GM12892 (cell line): ENCODE results near the gene ACKR1. TPM values are rescaled to one million over a fixed set of nuclear protein-coding genes. Genes with fewer than 3 reads are reported as not detected.

Experiments used
- DNase-seq: peaks from one replicate; pipeline ENCODE4 v3.0.0; 2011; ENCODE audit not compliant: insufficient read length
- FAIRE-seq: peaks from 2 replicates; lab custom pipeline; 2011; peaks lifted over from hg19 to GRCh38; lab: Jason Lieb, UNC
- POLR2A ChIP-seq: IDR thresholded peaks from 2 replicates; pipeline ENCODE4 v1.6.1; 2011; ENCODE audit warnings: low read depth, low read length, control low read depth
- POLR2AphosphoS5 ChIP-seq: IDR thresholded peaks from 2 replicates; pipeline ENCODE4 v1.6.1; 2011; ENCODE audit warnings: low read depth, low read length, control low read depth
- TAF1 ChIP-seq: IDR thresholded peaks from 2 replicates; pipeline ENCODE4 v1.6.1; 2011; ENCODE audit warnings: low read depth, mild to moderate bottlenecking, control low read depth, low read length, borderline replicate concordance
- polyA plus RNA-seq: library from polyadenylated mRNA; unstranded; fragments of >200 nt; gene quantifications from one replicate; pipeline ENCODE4 v1.2.1, GENCODE V29; 2012; ENCODE audit warnings: missing spikeins, inconsistent platforms; ENCODE audit not compliant: missing spikeins

Gene ACKR1
- polyA plus RNA-seq = 2.1 TPM

- FAIRE-seq (peak; percentile 14), DNase-seq (no peak)
- TF ChIP-seq POLR2AphosphoS5 (no peak), TAF1 (no peak), POLR2A (no peak)
Observed at GRCh38 chr1:159204161-159205141, at the start of gene ACKR1. TSS of gene ACKR1 (plus strand) at chr1:159204875. CDS start at chr1:159204960, 85 bp downstream.

GRCh38 chr1:159161001-159161718 lies 43.5 kb upstream of the ACKR1 start:
- DNase-seq = no peak
- FAIRE-seq = peak; percentile 97
- no peak for TF ChIP-seq TAF1
- no peak for TF ChIP-seq POLR2A
- TF ChIP-seq POLR2AphosphoS5 = no peak

GRCh38 chr1:159161719-159162026 lies 43.0 kb upstream of the ACKR1 start:
- no peak for FAIRE-seq

GRCh38 chr1:159162516-159163265 lies 42.0 kb upstream of the ACKR1 start:
- TF ChIP-seq POLR2AphosphoS5 (no peak), POLR2A (no peak), TAF1 (no peak)
- DNase-seq (no peak), FAIRE-seq (no peak)

More at GRCh38 chr1:159161719-159162026, 43.0 kb upstream of the ACKR1 start:
- no peak for DNase-seq
- no peak for TF ChIP-seq TAF1
- TF ChIP-seq POLR2AphosphoS5 = no peak
- no peak for TF ChIP-seq POLR2A

GRCh38 chr1:159163614-159164228 lies 41.0 kb upstream of the ACKR1 start:
- TF ChIP-seq POLR2AphosphoS5 (no peak), TAF1 (no peak), POLR2A (no peak)
- DNase-seq (no peak), FAIRE-seq (no peak)

GRCh38 chr1:159168043-159168442 lies 36.6 kb upstream of the ACKR1 start:
- no peak for DNase-seq
- TF ChIP-seq POLR2A (no peak), POLR2AphosphoS5 (no peak), TAF1 (no peak)
- no peak for FAIRE-seq

GRCh38 chr1:159170639-159171038 lies 34.0 kb upstream of the ACKR1 start:
- TF ChIP-seq POLR2A (no peak), TAF1 (no peak), POLR2AphosphoS5 (no peak)
- FAIRE-seq (no peak), DNase-seq (no peak)

- no peak for TF ChIP-seq TAF1
- no peak for TF ChIP-seq POLR2AphosphoS5
- no peak for TF ChIP-seq POLR2A
- DNase-seq (no peak), FAIRE-seq (no peak)
Observed at GRCh38 chr1:159171254-159171687, 33.4 kb upstream of the ACKR1 start, which contains the start of gene CADM3. TSS of gene CADM3 (plus strand) at chr1:159171615. CDS start at chr1:159171766, 151 bp downstream.

DNA sequence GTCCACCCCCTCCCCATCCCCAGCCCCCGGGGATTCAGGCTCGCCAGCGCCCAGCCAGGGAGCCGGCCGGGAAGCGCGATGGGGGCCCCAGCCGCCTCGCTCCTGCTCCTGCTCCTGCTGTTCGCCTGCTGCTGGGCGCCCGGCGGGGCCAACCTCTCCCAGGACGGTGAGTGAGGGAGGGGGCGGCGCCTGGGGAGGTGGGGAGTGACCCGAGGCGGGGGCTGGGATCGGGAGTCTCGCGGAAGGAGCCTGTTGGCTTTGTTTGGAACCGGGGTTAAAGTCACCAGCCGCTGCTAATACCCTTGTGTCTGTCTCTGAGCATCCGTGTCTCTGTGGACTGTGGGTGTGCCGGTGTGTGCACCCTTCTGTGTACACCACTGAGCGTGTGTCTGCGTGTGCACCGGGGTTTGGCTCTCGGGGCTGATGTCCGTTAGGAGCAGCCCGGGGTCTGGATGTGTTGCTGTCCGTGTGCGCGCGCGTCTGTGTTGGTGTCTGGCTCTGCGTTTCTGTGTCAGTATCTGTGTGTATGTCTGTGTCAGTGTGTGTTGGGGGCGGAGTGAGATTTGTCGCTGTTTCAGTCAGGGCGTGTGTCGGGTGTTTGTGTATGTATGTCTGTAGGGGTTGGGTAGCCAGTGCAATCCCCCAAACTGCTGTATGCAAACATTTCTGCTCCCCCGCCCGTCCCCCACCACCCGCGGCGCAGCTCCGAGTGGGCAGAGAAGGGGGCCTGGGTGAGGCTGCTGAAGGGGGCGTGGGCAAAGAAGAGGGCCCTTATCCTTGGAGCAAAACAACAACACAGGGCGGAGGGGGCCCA lies 32.8 kb upstream of the ACKR1 start:
- TF ChIP-seq POLR2AphosphoS5 (no peak), TAF1 (no peak), POLR2A (no peak)
- FAIRE-seq = no peak

DNA sequence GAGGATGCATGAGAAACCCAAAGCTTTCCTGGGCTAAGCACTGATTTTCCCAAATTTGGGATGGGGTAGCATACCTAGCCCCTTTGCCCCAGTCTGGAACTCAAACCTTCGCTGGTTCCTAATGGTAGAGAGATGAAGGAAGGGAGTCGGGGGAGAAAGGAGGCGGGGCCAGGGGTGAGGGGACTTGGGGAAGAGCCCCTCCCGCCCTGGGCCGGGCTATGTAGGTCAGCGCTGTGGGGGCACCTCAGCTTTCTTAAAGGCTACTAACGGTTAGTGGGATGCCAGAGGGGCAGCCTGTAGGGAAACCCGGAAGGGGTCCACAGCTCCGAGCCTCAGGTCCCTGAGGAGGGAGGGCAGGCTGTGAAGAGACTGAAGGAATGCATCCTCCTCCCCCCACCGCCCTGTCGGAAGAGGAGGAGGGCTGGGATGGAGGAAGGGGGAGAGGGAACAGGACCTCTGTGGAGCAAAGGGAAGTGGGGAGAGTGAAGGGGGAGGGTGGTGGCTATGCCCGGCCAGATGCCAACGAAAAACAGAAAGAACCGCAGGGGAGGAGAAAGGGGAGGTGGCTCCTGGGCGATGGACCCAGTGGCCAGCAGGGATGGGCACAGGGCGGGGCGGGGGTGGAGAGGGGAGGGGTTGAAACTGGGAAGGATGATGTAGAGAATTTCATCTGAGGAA lies 31.9 kb upstream of the ACKR1 start:
- DNase-seq (no peak), FAIRE-seq (no peak)

More for the DNA sequence above, 32.8 kb upstream of the ACKR1 start:
- peak; percentile 21 for DNase-seq

More for the DNA sequence above, 31.9 kb upstream of the ACKR1 start:
- no peak for TF ChIP-seq POLR2A
